Adrenal gland (tissue), 12 donors: ENCODE results near the gene ARHGAP6. TPM values are rescaled to one million over a fixed set of nuclear protein-coding genes. Genes with fewer than 3 reads are reported as not detected.

Experiments used
- DNase-seq, 7 donors: peaks; one replicate each; pipeline ENCODE4 v3.0.0-alpha.2; 2019 to 2020
- H3K27ac ChIP-seq, 5 donors: fragments of 200-600 bp; sonication (generic) in 4 of 5; 1 replicate in 3 of 5; 2 replicates in 2 of 5; pipeline versions ENCODE4 v1.5.1 to v1.8.0; 2016 to 2020; ENCODE audit warnings: mild to moderate bottlenecking in 1 of 5
- H3K27me3 ChIP-seq: fragments of 200-600 bp; 2 replicates; pipeline ENCODE4 v1.8.0; 2021
- H3K36me3 ChIP-seq, 2 donors: fragments of 200-600 bp; replicated peaks in 1 of 2; 1 replicate in 1 of 2; 2 replicates in 1 of 2; pipeline versions ENCODE4 v1.5.1 to v1.8.0; 2018 to 2022
- H3K4me1 ChIP-seq, 2 donors: fragments of 200-600 bp; replicated peaks in 1 of 2; 1 replicate in 1 of 2; 2 replicates in 1 of 2; pipeline versions ENCODE4 v1.5.1 to v1.8.0; 2018 to 2021
- H3K4me3 ChIP-seq, 4 donors: fragments of 200-600 bp; sonication (generic) in 3 of 4; one replicate each; pipeline ENCODE4 v1.5.1; 2016 to 2018
- H3K9me3 ChIP-seq, 3 donors: fragments of 200-600 bp; sonication (generic) in 1 of 3; replicated peaks in 1 of 3; 1 replicate in 2 of 3; 2 replicates in 1 of 3; pipeline versions ENCODE4 v1.5.1 to v1.8.0; 2016 to 2021
- CTCF ChIP-seq, 6 experiments: fragments of 450-650 bp in 4 of 6; fragments of 200-600 bp in 2 of 6; sonication (generic) in 1 of 6; IDR thresholded peaks; 1 replicate in 5 of 6; 2 replicates in 1 of 6; pipeline versions ENCODE4 v1.5.1 to v1.8.0; 2016 to 2021; ENCODE audit warnings: antibody characterized with exemption in 6 of 6, mild to moderate bottlenecking in 2 of 6, moderate library complexity in 1 of 6
- POLR2A ChIP-seq, 2 donors: fragments of 450-650 bp; IDR thresholded peaks; one replicate each; pipeline ENCODE4 v1.6.1; 2017; ENCODE audit warnings: antibody characterized with exemption in 2 of 2, mild to moderate bottlenecking in 2 of 2, moderate library complexity in 1 of 2
- WGBS, 4 donors: extraction: QIAGEN DNeasy Blood & Tissue Kit in 2 of 4; methylation state at CpG; one replicate each; pipeline versions ENCODE4 v1.1.5 to v1.1.7; 2013 to 2017; 5-methylcytosine and 5-hydroxymethylcytosine counted together
- intact Hi-C, 2 donors: fragments of 100-400 bp; cut with DNase I; formaldehyde crosslinking; loops; one replicate each; pipeline versions ENCODE4 v1.14.1 to v1.15.0; 2022 to 2023
- polyA plus RNA-seq, 3 donors: library from polyadenylated mRNA; stranded (reverse); fragments of 200-250 nt in 2 of 3; fragments of 350-450 nt in 1 of 3; fragmentation: Illumina TruSeq in 1 of 3; extraction: RNeasy Lipid Tissue Mini Kit (QIAGEN cat#74804) in 1 of 3; gene quantifications; one replicate each; pipeline ENCODE4 v1.2.3, GENCODE V29; 2013 to 2014
- total RNA-seq, 9 donors: library from RNA; depleted of rRNA in 4 of 9; stranded (reverse); fragments of >200 nt in 4 of 9; fragments of 120-200 nt in 1 of 9; fragmentation: NEBNext Ultra II Directional in 1 of 9; extraction: Animal tissue kit (Norgen Biotek cat#: 25700) in 1 of 9; gene quantifications; one replicate each; pipeline versions ENCODE4 v1.1.0 to v1.2.4, GENCODE V29; 2013 to 2023
- donor health status: healthy with polysubstance abuse.
- donor health status: Bipolar disorder and iron deficiency.
- donor health status: DM: yes; HTN: yes; CAD: no.
- donor health status: DM: no; HTN: no; CAD: no.
- donor health status: DM: no; HTN: no; CAD: no.
- donor health status: DM: yes; HTN: yes; CAD: no.

ARHGAP6 gene
- total and polyA plus RNA-seq, 12 donors = 0.78 to 4.2 (median 2.7) TPM

GRCh38 chrX:11416600-11416999, 249.1 kb downstream of the ARHGAP6 start:
- H3K4me1 ChIP-seq = no peaks in the 10 kb centered on the region
- TF ChIP-seq CTCF (IDR thresholded peaks at IDR 0.05) = no peak
- no peak for TF ChIP-seq POLR2A (IDR thresholded peaks at IDR 0.05)
- H3K4me3 ChIP-seq = no peak overlapping the region
- no peak for DNase-seq
- H3K36me3 ChIP-seq = no peaks in the 10 kb centered on the region
- no peaks in the 10 kb centered on the region for H3K9me3 ChIP-seq
- H3K27ac ChIP-seq = no peak overlapping the region
- WGBS, 4 donors = 74 to 79% (median 77%) methylated on average over 11 to 13 of the region's 13 CpGs
- no peaks in the 10 kb centered on the region for H3K27me3 ChIP-seq
- intact Hi-C loops = no loop called here

- no peaks in the 10 kb centered on the region for H3K36me3 ChIP-seq
- H3K27me3 ChIP-seq = peaks cover 2% of the 10 kb centered on the region
- no peaks in the 10 kb centered on the region for H3K9me3 ChIP-seq
- H3K4me3 ChIP-seq = no peak overlapping the region
- no peak for TF ChIP-seq CTCF (IDR thresholded peaks at IDR 0.05)
- TF ChIP-seq POLR2A (IDR thresholded peaks at IDR 0.05) = no peak
- H3K27ac ChIP-seq = no peak overlapping the region
- intact Hi-C loops = no loop called here
- no peaks in the 10 kb centered on the region for H3K4me1 ChIP-seq
- 68 to 87% (median 79%) methylated on average over 1 of the region's 1 CpG for WGBS, 4 donors
- no peak for DNase-seq
Measured at GRCh38 chrX:11414091-11414490, 251.6 kb downstream of the ARHGAP6 start.

GRCh38 chrX:11412715-11413623, 252.8 kb downstream of the ARHGAP6 start:
- TF ChIP-seq CTCF (IDR thresholded peaks at IDR 0.05) = no peak
- Histone ChIP-seq H3K4me3 (no peak overlapping the region), H3K36me3 (no peaks in the 10 kb centered on the region), H3K27me3 (peaks cover 2% of the 10 kb centered on the region), H3K9me3 (no peaks in the 10 kb centered on the region), H3K27ac (no peak overlapping the region), H3K4me1 (no peaks in the 10 kb centered on the region)
- 50 to 65% (median 55%) methylated on average over 8 to 10 of the region's 10 CpGs for WGBS, 4 donors
- intact Hi-C loops = no loop called here
- peak in 2 of 7 donors; percentile 1 to 14 for DNase-seq

DNA sequence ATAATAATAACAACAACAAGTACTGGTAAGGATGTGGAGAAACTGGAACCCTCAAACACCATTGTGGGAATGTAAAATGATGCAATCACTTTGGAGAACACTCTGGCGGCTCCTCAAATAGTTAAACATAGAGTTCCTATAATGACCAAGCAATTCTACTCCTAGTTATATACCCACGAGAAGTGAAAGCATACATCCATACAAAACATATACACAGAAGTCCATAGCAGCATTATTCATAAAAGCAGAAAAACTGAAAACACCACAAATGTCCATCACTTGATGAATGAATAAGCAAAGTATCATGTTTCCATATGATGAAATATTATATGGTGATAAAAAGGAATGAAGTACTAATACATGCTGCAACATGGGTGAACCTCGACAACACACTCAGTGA, 255.8 kb downstream of the ARHGAP6 start:
- WGBS, 4 donors = 61 to 88% (median 80%) methylated on average over 3 of the region's 3 CpGs

More for the DNA sequence above, 255.8 kb downstream of the ARHGAP6 start:
- Histone ChIP-seq H3K9me3 (no peaks in the 10 kb centered on the region), H3K27ac (no peak overlapping the region), H3K36me3 (no peaks in the 10 kb centered on the region), H3K4me3 (no peak overlapping the region), H3K4me1 (no peaks in the 10 kb centered on the region), H3K27me3 (peaks cover 2% of the 10 kb centered on the region)
- intact Hi-C loops = no loop called here
- TF ChIP-seq CTCF (IDR thresholded peaks at IDR 0.05) = no peak
- TF ChIP-seq POLR2A (IDR thresholded peaks at IDR 0.05) = no peak
- DNase-seq = no peak
